ENCODE measurements around the gene NFE2L1.

GRCh38 chr17:48068491-48068961 is 20.4 kb downstream of the NFE2L1 start:
- TF ChIP-seq CTCF (IDR thresholded peaks at IDR 0.05) (peak; percentile 22; the same call in 1 of the 2 replicates), ZFX (IDR thresholded peaks at IDR 0.05; ENCODE audit: borderline replicate concordance) (no peak)

All from 22Rv1 (cell line).